ENCODE results near the gene COLGALT1.

Gene COLGALT1

DNA sequence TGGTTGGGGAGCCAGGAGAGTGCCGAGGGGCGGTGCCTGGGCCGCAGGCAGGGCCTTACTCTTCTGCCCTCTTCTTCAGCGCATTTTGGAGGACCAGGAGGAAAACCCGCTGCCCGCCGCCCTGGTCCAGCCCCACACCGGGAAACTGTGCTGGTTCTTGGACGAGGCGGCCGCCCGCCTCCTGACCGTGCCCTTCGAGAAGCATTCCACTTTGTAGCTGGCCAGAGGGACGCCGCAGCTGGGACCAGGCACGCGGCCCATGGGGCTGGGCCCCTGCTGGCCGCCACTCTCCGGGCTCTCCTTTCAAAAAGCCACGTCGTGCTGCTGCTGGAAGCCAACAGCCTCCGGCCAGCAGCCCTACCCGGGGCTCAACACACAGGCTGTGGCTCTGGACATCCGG, 34.6 kb upstream of the COLGALT1 start:
- Histone ChIP-seq H3K36me3 (ENCODE audit: insufficient read depth, low read length) (peaks cover 17% of the 10 kb centered on the region), H3K79me2 (ENCODE audit: control insufficient read depth, insufficient read depth, low read length, unreplicated experiment) (no peaks in the 10 kb centered on the region), H2AFZ (ENCODE audit: low read length, unreplicated experiment) (no peak overlapping the region)

DNA sequence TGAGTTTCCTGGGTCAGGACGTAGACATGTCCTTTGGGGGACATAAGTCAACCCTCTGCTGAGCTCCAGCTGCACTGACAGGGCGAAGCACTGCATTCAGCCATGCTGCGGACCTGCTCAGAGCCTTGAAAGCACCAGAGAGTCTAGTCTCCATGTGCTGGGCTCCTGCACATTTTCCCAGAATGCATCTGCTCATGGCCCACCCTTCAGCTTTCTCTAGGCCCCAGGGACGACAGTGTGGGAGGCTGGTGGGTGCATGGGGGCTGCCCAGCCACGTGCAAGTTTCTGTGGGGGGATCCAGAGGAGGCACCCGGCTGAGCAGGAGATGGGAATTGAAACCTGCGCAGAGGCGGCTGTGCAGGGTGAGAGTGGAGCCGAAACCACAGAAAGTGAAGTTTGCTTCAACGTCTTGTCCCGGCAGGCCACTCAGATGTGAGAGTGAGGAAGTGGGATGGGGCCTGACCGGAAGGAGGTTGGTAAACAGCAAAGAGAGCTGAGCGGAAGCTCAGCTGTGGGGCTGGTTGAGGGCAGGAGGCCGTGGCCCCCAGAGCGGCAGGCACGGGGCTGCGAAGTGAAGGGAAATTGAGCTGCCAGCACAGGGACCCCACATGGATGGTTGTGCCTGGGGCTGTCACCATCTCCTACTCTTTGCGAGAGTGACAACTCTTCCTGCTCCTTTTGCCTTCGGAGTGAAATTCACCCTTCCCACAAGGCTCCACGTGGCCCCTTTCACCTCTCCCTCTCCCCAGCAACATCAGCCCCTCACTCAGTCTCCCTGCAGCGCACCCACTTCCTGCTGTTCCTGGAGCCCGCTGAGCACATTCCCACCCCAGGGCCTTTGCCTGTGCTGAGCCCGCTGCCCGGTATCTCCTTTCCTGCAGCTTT, 32.2 kb upstream of the COLGALT1 start:
- no peaks in the 10 kb centered on the region; the same call in 1 of the 2 replicates for H3K36me3 ChIP-seq (ENCODE audit: insufficient read depth, low read length)
- H2AFZ ChIP-seq (ENCODE audit: low read length, unreplicated experiment) = no peak overlapping the region
- H3K4me3 ChIP-seq (ENCODE audit: low read depth, low read length) = no peak overlapping the region
- H3K79me2 ChIP-seq (ENCODE audit: control insufficient read depth, insufficient read depth, low read length, unreplicated experiment) = no peaks in the 10 kb centered on the region
- H3K27me3 ChIP-seq (ENCODE audit: insufficient read depth, low read length) = no peaks in the 10 kb centered on the region
- no peak overlapping the region for H3K27ac ChIP-seq (ENCODE audit: low read depth, low read length)
- no peaks in the 10 kb centered on the region for H3K4me1 ChIP-seq (ENCODE audit: control insufficient read depth, insufficient read depth, low read length, unreplicated experiment)

More for the DNA sequence above, 34.6 kb upstream of the COLGALT1 start:
- Histone ChIP-seq H3K4me3 (ENCODE audit: low read depth, low read length) (no peak overlapping the region), H3K27me3 (ENCODE audit: insufficient read depth, low read length) (no peaks in the 10 kb centered on the region), H3K4me1 (ENCODE audit: control insufficient read depth, insufficient read depth, low read length, unreplicated experiment) (no peaks in the 10 kb centered on the region), H3K27ac (ENCODE audit: low read depth, low read length) (no peak overlapping the region)

DNA sequence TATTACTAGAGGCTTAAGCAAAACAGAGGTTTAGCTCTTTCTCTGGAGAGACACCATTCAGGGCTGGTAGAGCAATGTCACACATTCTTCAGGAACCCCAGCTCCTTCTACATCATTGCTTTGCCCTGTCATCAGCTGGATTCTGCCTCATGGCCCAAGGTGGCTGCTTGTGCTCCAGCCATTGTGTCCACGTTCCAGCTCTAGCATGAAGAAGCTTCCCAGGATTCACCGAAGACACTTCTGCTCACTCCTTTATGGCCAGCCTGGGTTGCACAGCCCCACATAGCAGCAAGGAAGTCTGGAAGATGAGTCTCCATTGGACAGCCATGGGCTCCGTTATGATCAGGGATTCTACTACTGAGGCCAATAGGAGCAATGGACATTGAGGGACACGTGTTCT, 30.8 kb upstream of the COLGALT1 start:
- Histone ChIP-seq H2AFZ (ENCODE audit: low read length, unreplicated experiment) (no peak overlapping the region), H3K4me1 (ENCODE audit: control insufficient read depth, insufficient read depth, low read length, unreplicated experiment) (no peaks in the 10 kb centered on the region), H3K4me3 (ENCODE audit: low read depth, low read length) (no peak overlapping the region), H3K27ac (ENCODE audit: low read depth, low read length) (no peak overlapping the region), H3K79me2 (ENCODE audit: control insufficient read depth, insufficient read depth, low read length, unreplicated experiment) (no peaks in the 10 kb centered on the region), H3K36me3 (ENCODE audit: insufficient read depth, low read length) (no peaks in the 10 kb centered on the region), H3K27me3 (ENCODE audit: insufficient read depth, low read length) (no peaks in the 10 kb centered on the region)

- Histone ChIP-seq H3K4me3 (ENCODE audit: low read depth, low read length) (no peak overlapping the region), H3K27me3 (ENCODE audit: insufficient read depth, low read length) (no peaks in the 10 kb centered on the region), H3K4me1 (ENCODE audit: control insufficient read depth, insufficient read depth, low read length, unreplicated experiment) (no peaks in the 10 kb centered on the region), H3K27ac (ENCODE audit: low read depth, low read length) (no peak overlapping the region), H2AFZ (ENCODE audit: low read length, unreplicated experiment) (no peak overlapping the region), H3K79me2 (ENCODE audit: control insufficient read depth, insufficient read depth, low read length, unreplicated experiment) (no peaks in the 10 kb centered on the region), H3K36me3 (ENCODE audit: insufficient read depth, low read length) (no peaks in the 10 kb centered on the region)
Observed at GRCh38 chr19:17525141-17525540, 30.3 kb upstream of the COLGALT1 start.

- Histone ChIP-seq H3K4me3 (ENCODE audit: low read depth, low read length) (no peak overlapping the region), H3K4me1 (ENCODE audit: control insufficient read depth, insufficient read depth, low read length, unreplicated experiment) (no peaks in the 10 kb centered on the region), H3K27ac (ENCODE audit: low read depth, low read length) (no peak overlapping the region)
Observed at GRCh38 chr19:17526922-17527321, 28.5 kb upstream of the COLGALT1 start.

DNA sequence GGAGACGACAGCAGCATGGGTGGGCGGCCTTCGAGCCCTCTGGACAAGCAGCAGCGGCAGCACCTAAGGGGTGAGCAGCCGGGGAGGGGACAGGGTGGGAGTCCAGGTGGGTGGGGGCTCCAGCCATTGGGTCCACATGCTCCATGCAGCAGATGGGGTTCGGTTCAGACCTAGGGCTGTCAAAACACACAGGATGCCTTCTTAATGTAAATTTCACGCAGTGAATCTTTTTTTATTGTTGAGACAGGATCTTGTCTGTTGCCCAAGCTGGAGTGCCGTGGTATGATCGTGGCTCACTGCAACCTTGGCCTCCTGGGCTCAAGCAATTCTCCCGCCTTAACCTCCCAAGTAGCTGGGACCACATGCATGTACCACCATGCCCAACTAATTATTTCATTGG, 28.1 kb upstream of the COLGALT1 start:
- Histone ChIP-seq H3K4me3 (ENCODE audit: low read depth, low read length) (no peak overlapping the region), H3K4me1 (ENCODE audit: control insufficient read depth, insufficient read depth, low read length, unreplicated experiment) (no peaks in the 10 kb centered on the region), H3K27me3 (ENCODE audit: insufficient read depth, low read length) (no peaks in the 10 kb centered on the region), H3K79me2 (ENCODE audit: control insufficient read depth, insufficient read depth, low read length, unreplicated experiment) (no peaks in the 10 kb centered on the region), H3K36me3 (ENCODE audit: insufficient read depth, low read length) (no peaks in the 10 kb centered on the region), H3K27ac (ENCODE audit: low read depth, low read length) (no peak overlapping the region), H2AFZ (ENCODE audit: low read length, unreplicated experiment) (no peak overlapping the region)

More at GRCh38 chr19:17526922-17527321, 28.5 kb upstream of the COLGALT1 start:
- Histone ChIP-seq H3K27me3 (ENCODE audit: insufficient read depth, low read length) (no peaks in the 10 kb centered on the region), H3K36me3 (ENCODE audit: insufficient read depth, low read length) (no peaks in the 10 kb centered on the region), H2AFZ (ENCODE audit: low read length, unreplicated experiment) (no peak overlapping the region), H3K79me2 (ENCODE audit: control insufficient read depth, insufficient read depth, low read length, unreplicated experiment) (no peaks in the 10 kb centered on the region)

DNA sequence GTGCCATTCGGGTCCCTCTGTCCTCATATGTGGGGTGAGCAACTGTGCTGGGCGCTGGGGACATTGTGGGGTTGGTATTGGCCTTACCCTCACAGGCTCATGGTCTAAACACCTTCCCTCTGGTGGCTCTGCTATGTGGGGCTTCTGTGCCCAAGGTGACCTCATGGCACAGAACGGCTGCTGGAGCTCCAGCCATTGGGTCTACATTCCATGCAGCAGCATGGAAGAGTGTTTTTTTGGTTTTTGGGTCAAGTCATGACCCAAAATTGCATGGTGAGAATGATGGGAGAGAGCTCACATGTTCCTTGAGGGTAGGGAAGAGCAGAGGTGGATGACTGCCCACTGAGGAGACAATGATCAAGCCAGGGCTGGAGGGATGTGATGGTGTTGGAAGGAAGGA, 26.8 kb upstream of the COLGALT1 start:
- no peaks in the 10 kb centered on the region for H3K4me1 ChIP-seq (ENCODE audit: control insufficient read depth, insufficient read depth, low read length, unreplicated experiment)
- no peaks in the 10 kb centered on the region for H3K79me2 ChIP-seq (ENCODE audit: control insufficient read depth, insufficient read depth, low read length, unreplicated experiment)
- no peaks in the 10 kb centered on the region for H3K36me3 ChIP-seq (ENCODE audit: insufficient read depth, low read length)
- H3K27me3 ChIP-seq (ENCODE audit: insufficient read depth, low read length) = no peaks in the 10 kb centered on the region
- H3K27ac ChIP-seq (ENCODE audit: low read depth, low read length) = no peak overlapping the region
- no peak overlapping the region for H3K4me3 ChIP-seq (ENCODE audit: low read depth, low read length)
- no peak overlapping the region for H2AFZ ChIP-seq (ENCODE audit: low read length, unreplicated experiment)

DNA sequence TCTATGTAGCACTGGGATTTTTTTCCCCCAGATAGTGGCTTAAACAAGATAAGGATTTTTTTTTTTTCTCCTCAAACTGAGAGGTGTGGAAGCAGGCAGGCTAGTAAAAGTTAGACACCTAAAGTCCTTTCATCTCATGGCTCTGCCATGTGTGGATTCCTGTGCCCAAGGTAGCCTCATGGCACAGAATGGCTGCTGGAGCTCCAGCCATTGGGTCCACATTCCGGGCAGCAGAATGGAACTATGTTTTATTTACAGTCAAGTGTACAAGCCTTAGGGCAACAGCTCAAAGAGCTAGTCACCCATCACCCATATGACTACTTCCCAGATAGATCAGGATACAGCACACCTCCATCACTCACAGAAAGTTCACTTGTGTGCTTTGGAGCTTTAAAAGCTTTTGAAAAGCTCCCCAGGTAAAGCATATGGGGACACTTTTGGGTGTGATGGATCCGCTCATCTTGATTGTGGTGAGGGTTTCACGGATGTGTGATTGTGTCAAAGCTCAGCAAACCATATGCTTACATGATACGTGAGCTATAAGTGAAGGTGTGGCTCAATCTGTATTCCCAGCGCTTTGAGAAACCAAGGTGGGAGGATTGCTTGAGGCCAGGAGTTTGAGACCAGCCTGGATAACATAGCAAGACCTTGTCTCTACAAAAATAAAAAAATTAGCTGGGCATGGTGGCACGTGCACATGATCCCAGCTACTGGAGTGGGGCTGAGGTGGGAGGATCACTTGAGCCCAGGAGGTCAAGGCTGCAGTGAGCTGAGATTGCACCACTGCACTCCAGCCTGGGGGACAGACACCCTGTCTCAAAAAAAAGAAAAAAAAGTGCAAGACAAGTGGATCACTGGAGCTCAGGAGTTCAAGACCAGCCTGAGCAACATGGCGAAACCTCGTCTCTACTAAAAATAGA, 25.9 kb upstream of the COLGALT1 start:
- H3K27me3 ChIP-seq (ENCODE audit: insufficient read depth, low read length) = no peaks in the 10 kb centered on the region
- H3K4me3 ChIP-seq (ENCODE audit: low read depth, low read length) = no peak overlapping the region
- H2AFZ ChIP-seq (ENCODE audit: low read length, unreplicated experiment) = no peak overlapping the region
- no peaks in the 10 kb centered on the region for H3K79me2 ChIP-seq (ENCODE audit: control insufficient read depth, insufficient read depth, low read length, unreplicated experiment)
- H3K36me3 ChIP-seq (ENCODE audit: insufficient read depth, low read length) = no peaks in the 10 kb centered on the region
- no peak overlapping the region for H3K27ac ChIP-seq (ENCODE audit: low read depth, low read length)
- H3K4me1 ChIP-seq (ENCODE audit: control insufficient read depth, insufficient read depth, low read length, unreplicated experiment) = no peaks in the 10 kb centered on the region

GRCh38 chr19:17530586-17530985, 24.9 kb upstream of the COLGALT1 start:
- no peaks in the 10 kb centered on the region for H3K79me2 ChIP-seq (ENCODE audit: control insufficient read depth, insufficient read depth, low read length, unreplicated experiment)
- H2AFZ ChIP-seq (ENCODE audit: low read length, unreplicated experiment) = peak overlapping the region; percentile 50
- no peaks in the 10 kb centered on the region for H3K36me3 ChIP-seq (ENCODE audit: insufficient read depth, low read length)
- H3K4me3 ChIP-seq (ENCODE audit: low read depth, low read length) = no peak overlapping the region
- no peaks in the 10 kb centered on the region for H3K4me1 ChIP-seq (ENCODE audit: control insufficient read depth, insufficient read depth, low read length, unreplicated experiment)
- H3K27ac ChIP-seq (ENCODE audit: low read depth, low read length) = no peak overlapping the region
- H3K27me3 ChIP-seq (ENCODE audit: insufficient read depth, low read length) = no peaks in the 10 kb centered on the region

DNA sequence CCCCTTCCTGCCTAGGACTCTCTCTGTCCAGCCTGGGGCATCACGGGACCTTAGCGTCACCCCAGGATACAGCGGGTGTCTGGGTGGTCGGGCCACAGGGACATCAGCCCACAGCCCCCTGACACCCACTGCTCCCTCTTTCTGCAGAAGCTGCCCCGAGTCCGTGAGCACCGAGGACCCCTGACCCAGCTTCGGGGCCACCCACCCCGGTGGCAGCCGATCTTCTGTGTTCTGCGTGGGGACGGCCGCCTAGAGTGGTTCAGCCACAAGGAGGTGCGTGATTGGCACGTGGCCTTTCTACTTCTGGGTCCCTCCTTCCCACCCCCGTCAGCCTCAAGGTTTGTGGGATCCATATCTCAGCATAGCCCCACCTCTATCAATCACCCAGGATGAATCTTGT, 23.3 kb upstream of the COLGALT1 start:
- Histone ChIP-seq H3K4me1 (ENCODE audit: control insufficient read depth, insufficient read depth, low read length, unreplicated experiment) (no peaks in the 10 kb centered on the region), H3K27ac (ENCODE audit: low read depth, low read length) (no peak overlapping the region), H2AFZ (ENCODE audit: low read length, unreplicated experiment) (no peak overlapping the region), H3K27me3 (ENCODE audit: insufficient read depth, low read length) (no peaks in the 10 kb centered on the region), H3K79me2 (ENCODE audit: control insufficient read depth, insufficient read depth, low read length, unreplicated experiment) (no peaks in the 10 kb centered on the region), H3K36me3 (ENCODE audit: insufficient read depth, low read length) (no peaks in the 10 kb centered on the region), H3K4me3 (ENCODE audit: low read depth, low read length) (no peak overlapping the region)
